ENCODE results near the gene G2E3. TPM values are rescaled to one million over a fixed set of nuclear protein-coding genes. Genes with fewer than 3 reads are reported as not detected.

G2E3 gene
- total and polyA plus RNA-seq, 2 of the 4 experiments (the other 2 are of a cell fraction) = 9.6 to 19.4 TPM

DNA sequence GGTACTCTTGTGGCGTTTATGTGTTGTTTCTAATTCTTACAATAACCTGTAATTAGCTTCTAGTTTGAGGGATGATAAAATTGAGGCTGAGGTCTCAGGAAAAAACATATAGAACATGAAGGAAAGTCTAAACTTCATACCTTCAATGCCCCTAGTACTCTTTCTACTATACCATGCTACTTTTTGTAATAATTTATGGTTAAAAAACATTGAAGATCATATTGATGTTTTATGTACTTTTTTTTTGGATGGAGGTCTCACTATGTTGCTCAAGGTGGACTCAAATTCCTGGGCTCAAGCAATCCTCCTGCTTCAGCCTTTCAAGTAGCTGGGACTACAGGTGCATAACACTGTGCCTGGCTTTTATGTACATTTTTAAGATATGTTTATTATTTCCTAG, 13.8 kb downstream of the G2E3 start:
- POLR2A ChIA-PET (ENCODE audit: unreplicated experiment) = no interaction called here

More for the DNA sequence above, 13.8 kb downstream of the G2E3 start:
- CTCF ChIA-PET = no interaction called here
- intact Hi-C loops (cut with micrococcal nuclease) = no loop called here
- no peak overlapping the region for H2AK9ac ChIP-seq (replicated peaks; ENCODE audit: low read depth, low read length, poor library complexity)
- no peak overlapping the region for H3K9ac ChIP-seq (ENCODE audit: low read depth, low read length)
- no peak overlapping the region for H2BK15ac ChIP-seq (ENCODE audit: low read depth, low read length)
- no CpG with 5 or more reads among the region's 1 CpG for WGBS, 2 experiments (ENCODE audit: extremely low coverage in 2 of 2, insufficient read length in 1 of 2)
- H3K4me1 ChIP-seq (ENCODE audit: control insufficient read depth, insufficient read depth, low read length) = peaks cover 8% of the 10 kb centered on the region
- no peak overlapping the region for H2BK20ac ChIP-seq (ENCODE audit: low read depth, low read length)
- no peak overlapping the region for H4K91ac ChIP-seq (ENCODE audit: insufficient read depth, low read depth, low read length)
- H4K20me1 ChIP-seq (ENCODE audit: insufficient read depth, low read length) = peaks cover 36% of the 10 kb centered on the region
- no TSS peak for BruUV-seq (replicated peaks)
- H3K56ac ChIP-seq (ENCODE audit: extremely low read depth, insufficient read depth, low read length) = no peak overlapping the region
- ATAC-seq (ENCODE audit: low read depth) (no peak), DNase-seq (no peak)
- H3K9me1 ChIP-seq (ENCODE audit: insufficient read depth, low read length) = peaks cover 14% of the 10 kb centered on the region
- H3K18ac ChIP-seq (ENCODE audit: low read depth, low read length) = no peak overlapping the region
- no peak overlapping the region for H2AK5ac ChIP-seq (ENCODE audit: low read depth, low read length)
- H4K5ac ChIP-seq (ENCODE audit: low read depth, low read length) = no peak overlapping the region
- no peak overlapping the region for H2AFZ ChIP-seq (replicated peaks; ENCODE audit: low read length, poor library complexity)
- H2BK5ac ChIP-seq (ENCODE audit: low read depth, low read length, poor library complexity, severe bottlenecking) = no peak overlapping the region
- no peak overlapping the region for H3K4ac ChIP-seq (ENCODE audit: low read depth, low read length)
- no peaks in the 10 kb centered on the region for H3K27me3 ChIP-seq (ENCODE audit: control insufficient read depth, insufficient read depth, low read length)
- no peak for TF ChIP-seq BHLHE40 (IDR thresholded peaks at IDR 0.05; ENCODE audit: low read depth, low read length)
- TF ChIP-seq, protein P1, sequence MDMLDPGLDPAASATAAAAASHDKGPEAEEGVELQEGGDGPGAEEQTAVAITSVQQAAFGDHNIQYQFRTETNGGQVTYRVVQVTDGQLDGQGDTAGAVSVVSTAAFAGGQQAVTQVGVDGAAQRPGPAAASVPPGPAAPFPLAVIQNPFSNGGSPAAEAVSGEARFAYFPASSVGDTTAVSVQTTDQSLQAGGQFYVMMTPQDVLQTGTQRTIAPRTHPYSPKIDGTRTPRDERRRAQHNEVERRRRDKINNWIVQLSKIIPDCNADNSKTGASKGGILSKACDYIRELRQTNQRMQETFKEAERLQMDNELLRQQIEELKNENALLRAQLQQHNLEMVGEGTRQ (IDR thresholded peaks at IDR 0.05; ENCODE audit: low read depth, low read length) = no peak
- no peak for TF ChIP-seq POLR2A (IDR thresholded peaks at IDR 0.05; ENCODE audit: low read depth, low read length)
- TF ChIP-seq CHD1 (IDR thresholded peaks at IDR 0.05; ENCODE audit: low read depth, low read length) = no peak
- TF ChIP-seq RCOR1 (IDR thresholded peaks at IDR 0.05; ENCODE audit: insufficient replicate concordance, low read length) = no peak
- no peak for TF ChIP-seq SMC3 (IDR thresholded peaks at IDR 0.05; ENCODE audit: low read depth, low read length)
- no peak for TF ChIP-seq MAZ (IDR thresholded peaks at IDR 0.05; ENCODE audit: borderline replicate concordance, low read depth, low read length)
- no peak for TF ChIP-seq MAFK (IDR thresholded peaks at IDR 0.05; ENCODE audit: low read depth, low read length)
- TF ChIP-seq, protein P2, sequence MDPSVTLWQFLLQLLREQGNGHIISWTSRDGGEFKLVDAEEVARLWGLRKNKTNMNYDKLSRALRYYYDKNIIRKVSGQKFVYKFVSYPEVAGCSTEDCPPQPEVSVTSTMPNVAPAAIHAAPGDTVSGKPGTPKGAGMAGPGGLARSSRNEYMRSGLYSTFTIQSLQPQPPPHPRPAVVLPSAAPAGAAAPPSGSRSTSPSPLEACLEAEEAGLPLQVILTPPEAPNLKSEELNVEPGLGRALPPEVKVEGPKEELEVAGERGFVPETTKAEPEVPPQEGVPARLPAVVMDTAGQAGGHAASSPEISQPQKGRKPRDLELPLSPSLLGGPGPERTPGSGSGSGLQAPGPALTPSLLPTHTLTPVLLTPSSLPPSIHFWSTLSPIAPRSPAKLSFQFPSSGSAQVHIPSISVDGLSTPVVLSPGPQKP (IDR thresholded peaks at IDR 0.05; ENCODE audit: borderline replicate concordance, low read depth, low read length) = no peak
- TF ChIP-seq MXI1 (IDR thresholded peaks at IDR 0.05; ENCODE audit: borderline replicate concordance, low read depth, low read length) = no peak
- TF ChIP-seq RAD21 (IDR thresholded peaks at IDR 0.05; ENCODE audit: low read length) = no peak
- TF ChIP-seq, protein P3, sequence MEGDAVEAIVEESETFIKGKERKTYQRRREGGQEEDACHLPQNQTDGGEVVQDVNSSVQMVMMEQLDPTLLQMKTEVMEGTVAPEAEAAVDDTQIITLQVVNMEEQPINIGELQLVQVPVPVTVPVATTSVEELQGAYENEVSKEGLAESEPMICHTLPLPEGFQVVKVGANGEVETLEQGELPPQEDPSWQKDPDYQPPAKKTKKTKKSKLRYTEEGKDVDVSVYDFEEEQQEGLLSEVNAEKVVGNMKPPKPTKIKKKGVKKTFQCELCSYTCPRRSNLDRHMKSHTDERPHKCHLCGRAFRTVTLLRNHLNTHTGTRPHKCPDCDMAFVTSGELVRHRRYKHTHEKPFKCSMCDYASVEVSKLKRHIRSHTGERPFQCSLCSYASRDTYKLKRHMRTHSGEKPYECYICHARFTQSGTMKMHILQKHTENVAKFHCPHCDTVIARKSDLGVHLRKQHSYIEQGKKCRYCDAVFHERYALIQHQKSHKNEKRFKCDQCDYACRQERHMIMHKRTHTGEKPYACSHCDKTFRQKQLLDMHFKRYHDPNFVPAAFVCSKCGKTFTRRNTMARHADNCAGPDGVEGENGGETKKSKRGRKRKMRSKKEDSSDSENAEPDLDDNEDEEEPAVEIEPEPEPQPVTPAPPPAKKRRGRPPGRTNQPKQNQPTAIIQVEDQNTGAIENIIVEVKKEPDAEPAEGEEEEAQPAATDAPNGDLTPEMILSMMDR (conservative IDR thresholded peaks at IDR 0.05; ENCODE audit: low read depth, low read length) = no peak
- TF ChIP-seq CEBPB (IDR thresholded peaks at IDR 0.05; ENCODE audit: low read depth, low read length) = no peak
- TF ChIP-seq FOS (IDR thresholded peaks at IDR 0.05; ENCODE audit: low read depth, low read length) = no peak
- TF ChIP-seq RFX5 (IDR thresholded peaks at IDR 0.05; ENCODE audit: low read depth, low read length) = no peak
- no peak for TF ChIP-seq NFE2L2 (IDR thresholded peaks at IDR 0.05; ENCODE audit: low read depth, low read length)
- in situ Hi-C loops (cut with MboI; ENCODE audit: low sequenced_read_pairs) = no loop called here
- no peaks in the 10 kb centered on the region for H3K36me3 ChIP-seq (ENCODE audit: control insufficient read depth, insufficient read depth, low read length)
- H3K9me3 ChIP-seq (ENCODE audit: control insufficient read depth, insufficient read depth, low read length) = no peaks in the 10 kb centered on the region
- no peak overlapping the region for H3K14ac ChIP-seq (replicated peaks; ENCODE audit: low read depth, low read length)
- dilution Hi-C loops (cut with HindIII; ENCODE audit: low sequenced_read_pairs, unreplicated experiment) = no loop called here
- no peak overlapping the region for H3K4me2 ChIP-seq (ENCODE audit: low read depth, low read length)
- no peak overlapping the region for H4K8ac ChIP-seq (ENCODE audit: low read depth in 2 of 2, low read length in 2 of 2)
- no peak overlapping the region for H3K4me3 ChIP-seq (ENCODE audit: insufficient read depth, low read depth, low read length)
- no peak overlapping the region for H3K27ac ChIP-seq (ENCODE audit: insufficient read depth, low read length)
- H3K79me1 ChIP-seq (ENCODE audit: low read depth in 1 of 2, low read length in 2 of 2) = peaks cover 5 to 45% of the 10 kb centered on the region in 2 experiments; a peak in 3 of 4 replicates
- H3K23ac ChIP-seq (ENCODE audit: low read depth, low read length) = no peak overlapping the region
- H2BK120ac ChIP-seq (ENCODE audit: low read depth, low read length) = no peak overlapping the region

All from IMR-90 (cell line).